Measurements from ENCODE around the gene SLC35F4.
"Not testable (repeated sequence)": the region's sequence is repeated elsewhere in the genome, so short reads cannot be mapped to it uniquely, and the experiment has no call there.

Gene SLC35F4

GRCh38 chr14:57865403-57866198 is at the start of gene SLC35F4:
Gene SLC35F4 (minus strand): TSS chr14:57866092.
- in situ Hi-C loops (cut with MboI; ENCODE audit: low sequenced_read_pairs): no loop called here

- in situ Hi-C loops (cut with MboI; ENCODE audit: low sequenced_read_pairs): no loop called here
Measured at GRCh38 chr14:57909626-57910025, 43.7 kb upstream of the SLC35F4 start.

GRCh38 chr14:57903954-57904353 is 38.1 kb upstream of the SLC35F4 start:
- in situ Hi-C loops (cut with MboI; ENCODE audit: low sequenced_read_pairs): no loop called here

GRCh38 chr14:57898837-57899572 is 33.1 kb upstream of the SLC35F4 start:
- in situ Hi-C loops (cut with MboI; ENCODE audit: low sequenced_read_pairs): no loop called here

- in situ Hi-C loops (cut with MboI; ENCODE audit: low sequenced_read_pairs): no loop called here
Measured at GRCh38 chr14:57897144-57897748, 31.4 kb upstream of the SLC35F4 start.

GRCh38 chr14:57889245-57889644 is 23.4 kb upstream of the SLC35F4 start:
- in situ Hi-C loops (cut with MboI; ENCODE audit: low sequenced_read_pairs): no loop called here

GRCh38 chr14:57884175-57884574 is 18.3 kb upstream of the SLC35F4 start:
- in situ Hi-C loops (cut with MboI; ENCODE audit: low sequenced_read_pairs): no loop called here

- in situ Hi-C loops (cut with MboI; ENCODE audit: low sequenced_read_pairs): no loop called here
Measured at GRCh38 chr14:57883061-57883460, 17.2 kb upstream of the SLC35F4 start.

GRCh38 chr14:57879516-57879915 is 13.6 kb upstream of the SLC35F4 start:
- in situ Hi-C loops (cut with MboI; ENCODE audit: low sequenced_read_pairs): no loop called here

- in situ Hi-C loops (cut with MboI; ENCODE audit: low sequenced_read_pairs): no loop called here
Measured at GRCh38 chr14:57875985-57876384, 10.1 kb upstream of the SLC35F4 start.

GRCh38 chr14:57875296-57875695 is 9.4 kb upstream of the SLC35F4 start:
- in situ Hi-C loops (cut with MboI; ENCODE audit: low sequenced_read_pairs): no loop called here

GRCh38 chr14:57871459-57872080 is 5.7 kb upstream of the SLC35F4 start:
- in situ Hi-C loops (cut with MboI; ENCODE audit: low sequenced_read_pairs): no loop called here

- in situ Hi-C loops (cut with MboI; ENCODE audit: low sequenced_read_pairs): no loop called here
Measured at GRCh38 chr14:57870686-57871457, 5.0 kb upstream of the SLC35F4 start.

- in situ Hi-C loops (cut with MboI; ENCODE audit: low sequenced_read_pairs): no loop called here
Measured at GRCh38 chr14:57869617-57870016, 3.7 kb upstream of the SLC35F4 start.

- in situ Hi-C loops (cut with MboI; ENCODE audit: low sequenced_read_pairs): no loop called here
Measured at GRCh38 chr14:57866199-57866705, 360 bp upstream of the SLC35F4 start.

GRCh38 chr14:57865066-57865402 is 858 bp downstream of the SLC35F4 start:
- in situ Hi-C loops (cut with MboI; ENCODE audit: low sequenced_read_pairs): no loop called here

GRCh38 chr14:57864659-57865058 is 1.2 kb downstream of the SLC35F4 start:
- in situ Hi-C loops (cut with MboI; ENCODE audit: low sequenced_read_pairs): no loop called here

- in situ Hi-C loops (cut with MboI; ENCODE audit: low sequenced_read_pairs): no loop called here
Measured at GRCh38 chr14:57863471-57863870, 2.4 kb downstream of the SLC35F4 start.

- in situ Hi-C loops (cut with MboI; ENCODE audit: low sequenced_read_pairs): not testable (repeated sequence)
Measured at GRCh38 chr14:57855666-57856065, 10.2 kb downstream of the SLC35F4 start.

- in situ Hi-C loops (cut with MboI; ENCODE audit: low sequenced_read_pairs): no loop called here
Measured at GRCh38 chr14:57854571-57854970, 11.3 kb downstream of the SLC35F4 start.

GRCh38 chr14:57851354-57851753 is 14.5 kb downstream of the SLC35F4 start:
- in situ Hi-C loops (cut with MboI; ENCODE audit: low sequenced_read_pairs): no loop called here

All from HL-60/S4 (cell line).